Lower lobe of right lung (tissue), 2 donors: ENCODE measurements around the gene PKD2. TPM values are rescaled to one million over a fixed set of nuclear protein-coding genes. Genes with fewer than 3 reads are reported as not detected.

Source experiments
- ATAC-seq, 2 donors: fragments of 200-7000 bp; cut with Tn5 transposase; one replicate each; pipeline ENCODE4 v1.9.1; 2020 to 2022; ENCODE audit warnings: mild to moderate bottlenecking in 2 of 2, moderate library complexity in 2 of 2
- DNase-seq: peaks from one replicate; pipeline ENCODE4 v3.0.0-alpha.2; 2020
- H3K27ac ChIP-seq: fragments of 200-600 bp; one replicate; pipeline ENCODE4 v1.8.0; 2022
- H3K27me3 ChIP-seq: fragments of 200-600 bp; one replicate; pipeline ENCODE4 v1.8.0; 2022; ENCODE audit warnings: low read depth
- H3K36me3 ChIP-seq: fragments of 200-600 bp; one replicate; pipeline ENCODE4 v1.8.0; 2022; ENCODE audit warnings: mild to moderate bottlenecking
- H3K4me1 ChIP-seq: fragments of 200-600 bp; one replicate; pipeline ENCODE4 v1.8.0; 2022
- H3K4me3 ChIP-seq: fragments of 200-600 bp; one replicate; pipeline ENCODE4 v1.8.0; 2022; ENCODE audit warnings: mild to moderate bottlenecking
- H3K9me3 ChIP-seq: fragments of 200-600 bp; one replicate; pipeline ENCODE4 v1.8.0; 2022
- CTCF ChIP-seq: fragments of 200-600 bp; IDR thresholded peaks from one replicate; pipeline ENCODE4 v1.8.0; 2022; ENCODE audit warnings: antibody characterized with exemption, mild to moderate bottlenecking
- intact Hi-C: fragments of 100-400 bp; cut with DNase I; formaldehyde crosslinking; loops from one replicate; pipeline ENCODE4 v1.11.0; 2022
- total RNA-seq: library from RNA; stranded (reverse); fragmentation: NEBNext Ultra II Directional; extraction: Animal tissue kit (Norgen Biotek cat#: 25700); gene quantifications from one replicate; pipeline ENCODE4 v1.2.1, GENCODE V29; 2021
- donor health status: DM: no; HTN: yes; CAD: no; lungs with severe emphysema.

Gene PKD2
- total RNA-seq, 1 donor from 2014 or later: 21.4 TPM

- DNase-seq (no peak), ATAC-seq (no peak)
- no peaks in the 10 kb centered on the region for H3K36me3 ChIP-seq
- peaks cover 13% of the 10 kb centered on the region for H3K4me1 ChIP-seq
- H3K9me3 ChIP-seq: no peaks in the 10 kb centered on the region
- no peak overlapping the region for H3K4me3 ChIP-seq
- intact Hi-C loops: no loop called here
- TF ChIP-seq CTCF: no peak
- no peaks in the 10 kb centered on the region for H3K27me3 ChIP-seq
- no peak overlapping the region for H3K27ac ChIP-seq
These were observed 4.2 kb upstream of the PKD2 start for GRCh38 chr4:88003261-88003660.

- Histone ChIP-seq H3K4me1 (peaks cover 29% of the 10 kb centered on the region), H3K9me3 (no peaks in the 10 kb centered on the region), H3K4me3 (no peak overlapping the region), H3K27ac (no peak overlapping the region), H3K36me3 (no peaks in the 10 kb centered on the region), H3K27me3 (no peaks in the 10 kb centered on the region)
- DNase-seq: no peak
- no peak for TF ChIP-seq CTCF
- intact Hi-C loops: no loop called here
- ATAC-seq: no peak
These were observed 2.4 kb upstream of the PKD2 start for GRCh38 chr4:88005076-88005475.

- ATAC-seq: no peak
- Histone ChIP-seq H3K36me3 (no peaks in the 10 kb centered on the region), H3K27me3 (no peaks in the 10 kb centered on the region), H3K4me1 (peaks cover 36% of the 10 kb centered on the region), H3K4me3 (no peak overlapping the region), H3K9me3 (no peaks in the 10 kb centered on the region), H3K27ac (no peak overlapping the region)
- no peak for TF ChIP-seq CTCF
- intact Hi-C loops: no loop called here
- DNase-seq: no peak
These were observed 1.5 kb upstream of the PKD2 start for GRCh38 chr4:88005946-88006345.

GRCh38 chr4:88006956-88007303 is 505 bp upstream of the PKD2 start:
- peaks cover 42% of the 10 kb centered on the region for H3K4me1 ChIP-seq
- no peaks in the 10 kb centered on the region for H3K9me3 ChIP-seq
- intact Hi-C loops: no loop called here
- TF ChIP-seq CTCF: no peak
- H3K27me3 ChIP-seq: no peaks in the 10 kb centered on the region
- no peaks in the 10 kb centered on the region for H3K36me3 ChIP-seq
- no peak for ATAC-seq
- peak overlapping the region; percentile 64 for H3K27ac ChIP-seq
- H3K4me3 ChIP-seq: peak overlapping the region; percentile 84
- DNase-seq: no peak

GRCh38 chr4:88008122-88008742 is 797 bp downstream of the PKD2 start:
- intact Hi-C loops: no loop called here
- peak; percentile 52 to 57 for ATAC-seq
- H3K4me3 ChIP-seq: peak overlapping the region; percentile 84
- no peaks in the 10 kb centered on the region for H3K27me3 ChIP-seq
- TF ChIP-seq CTCF: no peak
- no peaks in the 10 kb centered on the region for H3K36me3 ChIP-seq
- H3K4me1 ChIP-seq: peaks cover 53% of the 10 kb centered on the region
- peak; percentile 48 for DNase-seq
- peak overlapping the region; percentile 78 for H3K27ac ChIP-seq
- H3K9me3 ChIP-seq: no peaks in the 10 kb centered on the region
